Skin epidermis (tissue), 12 donors: Measurements from ENCODE around the gene GMDS.

Experiments
- H3K27ac ChIP-seq, 21 experiments: fragments of 200-600 bp; sonication (generic) in 11 of 21; one replicate each; pipeline ENCODE4 v1.5.0; 2020; ENCODE audit warnings: mild to moderate bottlenecking in 3 of 21, inconsistent platforms in 2 of 21, moderate library complexity in 2 of 21
- H3K4me3 ChIP-seq, 7 experiments: fragments of 200-600 bp; sonication (generic) in 2 of 7; one replicate each; pipeline ENCODE4 v1.5.0; 2020; ENCODE audit warnings: inconsistent platforms in 2 of 7, mild to moderate bottlenecking in 2 of 7, moderate library complexity in 1 of 7

GMDS gene

GRCh38 chr6:1781152-1781816, 464.1 kb downstream of the GMDS start:
- Histone ChIP-seq H3K27ac (no peak overlapping the region), H3K4me3 (no peak overlapping the region)

GRCh38 chr6:1780251-1780867, 465.0 kb downstream of the GMDS start:
- Histone ChIP-seq H3K27ac (no peak overlapping the region), H3K4me3 (no peak overlapping the region)

GRCh38 chr6:1778686-1779235, 466.6 kb downstream of the GMDS start:
- Histone ChIP-seq H3K4me3 (no peak overlapping the region), H3K27ac (no peak overlapping the region)

GRCh38 chr6:1777921-1778685, 467.3 kb downstream of the GMDS start:
- Histone ChIP-seq H3K4me3 (no peak overlapping the region), H3K27ac (no peak overlapping the region)

GRCh38 chr6:1775441-1775840, 470.0 kb downstream of the GMDS start:
- Histone ChIP-seq H3K4me3 (no peak overlapping the region), H3K27ac (no peak overlapping the region)

GRCh38 chr6:1774226-1774915, 471.0 kb downstream of the GMDS start:
- Histone ChIP-seq H3K4me3 (no peak overlapping the region), H3K27ac (no peak overlapping the region)

GRCh38 chr6:1773700-1774099, 471.7 kb downstream of the GMDS start:
- Histone ChIP-seq H3K4me3 (no peak overlapping the region), H3K27ac (no peak overlapping the region)

- H3K27ac ChIP-seq = no peak overlapping the region
Observed at GRCh38 chr6:1770968-1771723, 474.3 kb downstream of the GMDS start.

GRCh38 chr6:1770435-1770843, 475.0 kb downstream of the GMDS start:
- Histone ChIP-seq H3K4me3 (no peak overlapping the region), H3K27ac (no peak overlapping the region)

More at GRCh38 chr6:1770968-1771723, 474.3 kb downstream of the GMDS start:
- H3K4me3 ChIP-seq = no peak overlapping the region

- peak overlapping the region in 2 of 21 experiments; percentile 0 to 14 for H3K27ac ChIP-seq
- H3K4me3 ChIP-seq = no peak overlapping the region
Observed at GRCh38 chr6:1767481-1768246, 477.7 kb downstream of the GMDS start.

- H3K27ac ChIP-seq = peak overlapping the region in 2 of 21 experiments; percentile 43 to 57
- no peak overlapping the region for H3K4me3 ChIP-seq
Observed at GRCh38 chr6:1766654-1767053, 478.8 kb downstream of the GMDS start.

GRCh38 chr6:1765160-1765903, 480.1 kb downstream of the GMDS start:
- Histone ChIP-seq H3K27ac (peak overlapping the region in 2 of 21 experiments; percentile 43 to 50), H3K4me3 (no peak overlapping the region)

- no peak overlapping the region for H3K27ac ChIP-seq
Observed at GRCh38 chr6:1764397-1764987, 480.9 kb downstream of the GMDS start.

GRCh38 chr6:1763404-1763803, 482.0 kb downstream of the GMDS start:
- Histone ChIP-seq H3K27ac (peak overlapping the region in 2 of 21 experiments; percentile 56 to 76), H3K4me3 (no peak overlapping the region)

More at GRCh38 chr6:1764397-1764987, 480.9 kb downstream of the GMDS start:
- no peak overlapping the region for H3K4me3 ChIP-seq

- H3K27ac ChIP-seq = peak overlapping the region in 5 of 21 experiments; percentile 22 to 76 (median 56)
- H3K4me3 ChIP-seq = no peak overlapping the region
Observed at GRCh38 chr6:1762203-1762602, 483.2 kb downstream of the GMDS start.

- Histone ChIP-seq H3K27ac (peak overlapping the region in 4 of 21 experiments; percentile 51 to 76 (median 60)), H3K4me3 (no peak overlapping the region)
Observed at GRCh38 chr6:1761477-1761877, 483.9 kb downstream of the GMDS start.

- H3K4me3 ChIP-seq = no peak overlapping the region
- peak overlapping the region in 1 of 21 experiments; percentile 56 for H3K27ac ChIP-seq
Observed at GRCh38 chr6:1760876-1761275, 484.5 kb downstream of the GMDS start.
